ENCODE results near the gene SREBF2.

GRCh38 chr22:41831828-41832552 is 915 bp upstream of the SREBF2 start:
- TF ChIP-seq CTCF (IDR thresholded peaks at IDR 0.05) = no peak
- no peak for TF ChIP-seq POLR2A (IDR thresholded peaks at IDR 0.05)
- no peak for TF ChIP-seq POLR2AphosphoS5 (IDR thresholded peaks at IDR 0.05)

Data from upper lobe of left lung (tissue), 4 donors.